NCI-H2196 treated with DMSO at 0.1 percent for 48 hours (cell line): ENCODE measurements around the gene GRAP.
"Not testable (repeated sequence)": the region's sequence is repeated elsewhere in the genome, so short reads cannot be mapped to it uniquely, and the experiment has no call there.

Source experiments
- DNase-seq: peaks from one replicate; lab custom pipeline; 2025; ENCODE audit not compliant: unreplicated experiment; lab: John Stamatoyannopoulos, UW

Gene GRAP

DNA sequence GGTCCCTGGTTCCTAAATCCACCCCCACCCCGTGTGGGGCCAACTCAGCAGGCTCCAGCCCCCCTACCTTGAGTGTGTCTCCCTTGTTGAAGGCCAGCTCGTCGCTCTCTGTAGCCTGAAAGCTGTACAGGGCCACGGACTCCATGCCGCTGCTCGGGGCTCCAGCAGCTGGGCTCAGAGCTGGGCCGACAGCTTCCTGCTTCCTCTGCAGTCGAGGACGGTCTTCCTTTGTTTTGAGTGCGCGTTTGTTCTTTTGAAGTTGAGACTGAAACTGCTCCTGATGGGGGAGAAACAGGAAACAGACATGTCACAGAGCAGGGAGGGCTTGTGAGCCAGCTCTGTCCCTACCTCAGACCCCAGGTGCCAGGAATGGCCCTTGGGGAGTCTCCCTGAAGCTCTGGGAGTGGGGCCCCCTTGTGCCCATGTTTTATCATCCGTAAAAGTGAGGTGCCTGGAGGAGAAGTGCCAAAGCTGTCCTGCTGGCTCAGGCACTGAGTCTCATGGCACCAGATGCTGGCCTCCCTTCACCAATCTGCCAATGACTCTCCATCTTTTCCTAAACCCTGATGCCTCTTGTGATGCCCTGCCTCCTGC lies at the start of gene GRAP:
Gene GRAP, minus strand, starts transcription at position 176 of the 594 bp plus-strand sequence. Its CDS starts 31 bp downstream, at position 145.
- not testable (repeated sequence) for DNase-seq

DNA sequence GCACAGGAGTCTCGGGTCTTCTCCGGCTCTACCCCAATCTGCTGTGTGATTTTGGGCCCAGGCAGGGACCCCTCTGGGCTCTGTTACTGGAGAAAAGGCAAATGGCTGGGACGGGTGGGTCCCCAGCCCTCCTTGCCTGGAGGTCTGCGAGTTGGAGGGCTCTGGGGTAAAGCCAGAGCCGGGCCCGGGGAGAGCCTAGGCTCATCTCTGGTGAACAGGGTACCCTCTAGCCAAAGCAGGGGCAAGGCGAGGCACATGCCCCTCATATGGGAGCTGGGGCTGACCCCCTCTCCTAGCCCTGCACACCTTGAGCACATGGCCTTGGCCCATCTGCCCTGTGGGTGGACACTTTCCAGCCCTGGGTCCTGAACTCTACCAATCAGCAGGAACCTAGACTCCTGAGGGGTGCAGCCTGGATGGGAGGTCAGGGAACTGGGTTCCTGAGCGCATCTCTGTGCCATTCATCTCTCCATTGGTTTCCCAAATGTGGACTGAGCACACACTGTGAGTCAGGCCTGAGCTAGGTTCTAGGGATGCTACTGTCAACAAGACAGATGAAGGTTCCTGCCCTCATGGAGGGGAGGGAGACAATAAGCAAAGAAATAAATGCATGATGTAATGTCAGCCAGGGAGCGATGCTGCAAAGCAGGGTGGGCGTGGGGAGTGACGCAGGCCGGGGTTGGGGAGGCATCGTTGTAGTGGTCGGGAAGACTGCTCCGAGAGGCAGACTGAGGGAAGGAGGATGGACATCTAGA lies 47.1 kb upstream of the GRAP start:
- not testable (repeated sequence) for DNase-seq

DNA sequence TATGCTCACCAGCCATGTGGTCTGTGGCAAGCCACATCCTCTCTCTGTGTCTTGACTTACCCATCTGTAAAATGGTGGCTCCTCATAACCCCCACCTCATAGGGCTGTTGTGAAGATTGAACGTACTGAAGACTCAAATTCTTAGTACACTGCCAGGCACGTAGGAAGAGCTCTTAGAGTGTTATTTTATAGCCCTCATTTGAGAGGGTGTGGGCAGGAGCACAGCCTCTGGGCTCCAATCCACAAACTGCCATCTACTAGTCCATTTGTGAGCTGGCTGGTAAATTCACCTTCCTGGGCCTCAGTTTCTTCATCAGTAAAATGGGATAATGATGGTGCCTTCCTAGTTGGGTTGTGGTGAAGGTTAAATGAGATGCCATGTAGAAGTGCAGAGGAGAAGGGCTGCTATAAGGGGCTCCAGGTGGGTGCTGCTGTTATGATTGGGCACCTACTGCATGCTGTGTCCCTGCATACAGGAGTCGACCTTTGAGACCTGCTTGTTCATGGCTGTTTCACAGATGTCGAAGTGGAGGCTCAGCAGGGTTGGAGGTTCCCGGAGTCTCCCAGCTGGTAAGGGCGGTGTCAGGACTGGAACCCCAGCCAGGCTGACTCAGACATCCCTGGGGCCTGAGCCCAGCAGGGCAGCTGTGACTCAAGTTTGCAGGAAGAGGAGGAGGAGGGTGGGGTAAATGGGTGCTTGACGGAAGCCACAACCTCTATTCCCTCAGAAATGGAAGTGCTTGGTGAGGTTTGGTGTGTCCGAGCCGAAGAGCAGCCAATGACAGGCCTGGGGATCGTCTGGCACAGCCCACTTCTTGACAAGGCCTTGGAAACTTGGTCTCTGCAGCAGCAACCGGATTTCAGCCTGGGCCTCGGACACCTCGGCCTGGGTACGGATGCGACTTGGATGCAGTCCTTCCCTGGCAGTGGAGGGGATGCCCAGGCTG lies 46.3 kb upstream of the GRAP start:
- DNase-seq: not testable (repeated sequence)

DNA sequence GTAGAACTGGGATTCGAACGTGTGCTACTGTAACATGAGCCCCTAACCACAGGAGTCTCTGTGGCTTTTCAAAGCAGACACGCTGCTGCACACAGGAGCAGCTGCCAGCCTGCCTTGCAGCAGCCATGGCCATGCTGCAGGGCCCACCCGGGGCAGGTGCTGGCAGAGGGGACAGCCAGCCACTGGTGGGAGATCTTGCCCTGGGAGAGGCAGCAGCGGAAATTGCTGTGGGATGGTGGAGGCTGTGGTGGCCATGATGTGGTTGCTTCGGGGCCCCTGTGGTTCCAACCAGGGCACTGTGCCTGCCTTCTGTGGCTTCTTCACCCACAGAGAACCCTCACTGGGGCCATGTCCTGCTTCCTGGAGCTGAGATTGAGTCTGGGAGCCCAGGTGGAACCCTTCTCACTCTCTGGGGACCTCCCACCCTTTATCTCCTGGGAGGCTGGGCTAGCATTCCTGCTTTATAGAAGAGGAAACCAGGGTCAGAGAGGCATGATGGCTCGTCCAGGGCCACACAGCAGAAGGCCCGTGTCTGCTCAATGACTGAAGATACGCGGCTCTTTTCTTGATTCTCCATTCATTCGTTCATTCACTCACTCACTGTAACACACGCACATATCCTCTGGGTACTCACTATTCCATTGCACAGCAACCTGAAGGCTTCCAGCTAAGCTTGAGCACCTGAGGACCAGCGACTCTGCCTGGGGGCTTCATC lies 43.5 kb upstream of the GRAP start:
- DNase-seq: not testable (repeated sequence)

DNA sequence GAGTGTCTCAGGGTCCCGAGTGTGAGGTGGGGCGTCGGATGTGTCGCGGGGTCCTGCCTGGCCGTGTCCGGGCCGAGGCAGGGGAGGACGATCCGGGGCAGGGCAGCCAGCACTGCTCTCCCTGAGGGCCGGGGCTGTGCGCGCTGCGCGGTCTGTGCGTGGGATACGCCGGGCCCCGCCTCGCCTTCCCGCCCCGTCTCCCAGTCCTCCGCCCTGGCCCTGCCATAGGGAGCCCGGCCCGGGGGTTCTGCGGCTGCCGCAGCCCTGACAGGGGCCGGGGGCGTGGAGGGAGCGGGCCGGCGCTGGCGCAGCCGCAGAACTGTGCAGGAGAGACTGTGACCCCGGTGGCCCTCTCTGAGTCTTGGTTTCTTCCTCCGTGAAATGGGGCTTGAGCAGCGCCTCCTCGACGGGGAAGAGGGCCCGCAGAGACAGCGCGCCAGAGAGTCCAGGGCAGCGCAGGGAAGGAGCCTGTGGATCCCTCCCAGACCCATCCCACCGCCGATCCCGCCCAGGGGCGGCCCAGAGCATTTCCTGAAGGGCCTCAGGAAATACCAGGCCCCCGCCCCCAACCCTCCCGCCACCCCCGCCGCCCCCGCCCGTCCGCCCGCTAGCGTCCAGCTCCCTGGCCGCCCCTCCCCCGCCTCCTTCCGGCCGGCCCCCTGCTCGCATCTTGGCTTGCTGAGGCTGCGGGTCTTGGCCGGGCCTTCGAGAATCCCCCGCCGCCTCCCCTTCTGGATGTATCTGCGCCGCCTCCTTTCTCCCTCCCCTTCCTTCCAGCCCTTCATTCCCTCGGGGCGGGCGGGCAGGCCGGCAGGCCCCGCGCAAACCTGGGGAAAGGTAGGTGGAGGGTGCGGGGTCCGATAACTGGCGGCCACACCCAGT lies 42.3 kb upstream of the GRAP start:
- not testable (repeated sequence) for DNase-seq

DNA sequence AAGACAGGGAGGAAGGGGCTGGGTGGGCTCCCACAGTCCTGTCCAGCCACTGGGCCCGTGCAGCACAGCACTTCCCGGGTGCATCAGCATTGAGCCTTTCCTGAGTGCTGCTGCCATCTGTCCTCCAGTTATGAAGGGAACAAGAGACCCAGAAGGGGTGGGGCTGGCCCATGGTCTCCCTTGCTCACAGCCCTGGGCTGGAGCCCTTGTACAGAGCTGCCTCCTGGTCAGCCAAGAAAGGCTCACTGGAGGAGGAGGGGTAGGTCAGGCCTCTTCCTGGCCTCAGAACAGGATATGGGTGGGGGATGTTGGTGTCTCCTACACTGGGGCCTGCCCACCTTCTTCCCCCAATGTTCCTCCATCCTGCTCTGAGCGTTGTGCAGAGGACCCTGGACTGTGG lies 30.6 kb upstream of the GRAP start:
- DNase-seq: not testable (repeated sequence)

DNA sequence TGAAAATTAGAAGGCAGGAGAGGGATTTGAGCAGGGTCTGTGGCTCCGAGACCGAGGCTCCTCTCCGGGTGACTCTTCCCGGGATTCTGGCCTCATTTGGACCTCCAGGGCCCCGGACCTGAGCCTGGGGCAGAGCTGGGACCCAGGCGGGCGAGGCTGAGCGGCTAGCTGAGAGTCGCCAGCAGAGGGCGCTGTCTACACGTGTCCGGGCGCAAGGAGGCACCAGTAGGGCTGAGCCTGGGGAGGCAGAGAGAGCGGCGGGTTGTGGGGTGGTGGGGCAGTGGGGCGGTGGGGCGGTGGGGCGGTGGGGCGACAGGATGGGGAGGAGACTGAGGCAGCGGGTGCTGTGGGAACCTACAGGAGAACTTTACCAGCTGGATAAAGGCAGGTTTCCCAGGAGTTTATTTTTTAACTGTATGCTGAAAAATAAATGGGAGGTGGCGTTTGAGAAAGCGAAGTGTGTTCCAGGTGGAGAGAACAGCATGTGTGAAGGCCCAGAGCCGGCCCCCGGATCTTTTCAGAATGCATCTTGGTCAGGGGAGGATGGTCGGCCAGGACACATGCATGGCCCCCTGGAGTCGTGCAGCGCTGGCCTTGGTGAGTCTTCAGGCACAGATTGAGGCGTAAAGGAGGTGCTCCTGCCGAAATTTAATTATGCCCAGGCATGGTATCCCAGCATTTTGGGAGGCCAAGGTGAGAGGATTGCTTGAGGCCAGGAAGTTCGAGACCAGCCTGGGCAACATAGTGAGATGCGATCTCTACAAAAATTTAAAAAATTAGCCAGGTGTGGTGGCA lies 29.8 kb upstream of the GRAP start:
- not testable (repeated sequence) for DNase-seq

DNA sequence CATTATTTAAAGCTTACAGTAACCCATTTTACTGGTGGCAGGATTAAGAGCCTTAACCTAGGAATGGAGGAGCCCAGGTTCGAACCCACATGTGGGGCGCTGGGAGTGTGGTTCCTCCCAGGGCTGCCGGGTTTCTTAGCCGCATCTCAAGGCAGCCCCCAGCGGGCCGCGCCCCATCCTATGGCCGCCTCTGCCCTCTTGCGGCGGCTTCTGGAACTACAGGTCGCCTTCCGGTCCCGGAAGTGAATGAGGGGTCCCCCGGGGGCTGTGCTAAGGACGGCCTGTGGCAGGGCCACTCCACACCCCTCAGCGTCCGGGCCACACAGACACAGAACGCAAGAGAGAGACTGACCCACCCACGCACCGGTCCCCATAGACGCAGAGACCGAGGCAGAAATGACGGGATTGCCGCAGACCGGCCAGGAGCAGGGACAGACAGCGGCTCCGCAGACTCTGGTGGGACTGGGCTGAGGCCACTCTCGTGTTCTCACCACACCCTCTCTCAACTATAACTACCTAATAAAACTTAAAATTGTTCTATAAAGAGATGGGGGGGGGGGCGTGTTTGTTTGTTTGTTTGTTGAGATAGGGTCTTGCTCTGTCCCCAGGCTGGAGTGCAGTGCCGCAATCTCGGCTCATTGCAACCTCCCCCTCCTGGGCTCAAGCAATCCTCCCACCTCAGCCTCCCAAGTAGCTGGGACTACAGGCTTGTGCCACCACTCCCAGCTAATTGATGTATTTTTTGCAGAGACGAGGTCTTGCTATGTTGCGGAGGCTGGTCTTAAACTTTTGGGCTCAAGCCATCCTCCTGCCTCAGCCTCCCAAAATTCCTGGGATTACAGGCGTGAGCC lies 23.8 kb upstream of the GRAP start:
- DNase-seq: not testable (repeated sequence)

DNA sequence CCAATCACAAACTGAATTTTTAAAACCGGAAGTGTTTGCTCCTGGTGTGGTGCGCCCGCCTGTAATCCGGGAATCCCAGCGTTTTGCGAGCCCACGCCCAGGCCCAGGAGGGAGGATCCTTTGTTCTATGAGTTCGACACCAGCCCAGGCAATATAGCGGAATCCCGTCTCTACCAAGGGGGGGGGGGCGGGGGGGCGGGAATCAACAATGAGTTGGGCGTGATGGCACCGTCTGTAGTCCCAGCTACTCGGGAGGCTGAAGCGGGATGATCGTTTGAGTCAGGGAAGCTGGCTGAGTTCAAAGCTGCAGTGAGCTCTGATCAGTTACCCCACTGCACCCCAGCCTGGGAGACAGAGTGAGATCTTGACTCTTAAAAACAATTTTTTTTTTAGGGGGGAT lies 17.6 kb upstream of the GRAP start:
- DNase-seq: not testable (repeated sequence)

DNA sequence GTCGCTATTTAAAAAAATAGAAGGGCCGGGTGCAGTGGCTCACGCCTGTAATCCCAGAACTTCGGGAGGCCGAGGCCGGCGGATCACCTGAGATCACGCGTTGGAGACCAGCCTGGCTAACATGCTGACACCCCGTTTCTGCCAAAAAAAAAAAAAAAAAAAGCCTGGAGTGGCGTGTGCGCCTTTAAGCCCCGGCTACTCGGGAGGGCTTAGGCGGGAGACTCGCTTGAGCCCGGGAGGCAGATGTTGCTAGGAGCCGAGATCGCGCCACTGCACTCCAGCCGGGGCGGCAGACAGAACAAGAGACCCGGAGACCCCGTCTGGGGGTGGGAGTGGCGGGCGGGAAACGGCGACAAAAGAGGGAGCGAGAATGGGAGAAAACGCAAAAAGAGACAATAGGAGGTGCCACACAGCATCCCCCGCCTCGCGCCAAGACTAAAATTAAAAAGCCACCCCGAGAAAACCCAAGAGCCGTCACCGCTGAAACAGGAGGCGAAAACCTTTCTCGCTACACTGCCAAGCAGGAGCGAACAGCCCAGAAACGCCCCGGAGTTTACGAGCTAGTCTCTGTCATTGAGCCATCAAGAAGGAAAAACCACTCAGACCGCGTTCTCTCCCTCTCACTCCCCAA lies 16.7 kb upstream of the GRAP start:
- DNase-seq: not testable (repeated sequence)

DNA sequence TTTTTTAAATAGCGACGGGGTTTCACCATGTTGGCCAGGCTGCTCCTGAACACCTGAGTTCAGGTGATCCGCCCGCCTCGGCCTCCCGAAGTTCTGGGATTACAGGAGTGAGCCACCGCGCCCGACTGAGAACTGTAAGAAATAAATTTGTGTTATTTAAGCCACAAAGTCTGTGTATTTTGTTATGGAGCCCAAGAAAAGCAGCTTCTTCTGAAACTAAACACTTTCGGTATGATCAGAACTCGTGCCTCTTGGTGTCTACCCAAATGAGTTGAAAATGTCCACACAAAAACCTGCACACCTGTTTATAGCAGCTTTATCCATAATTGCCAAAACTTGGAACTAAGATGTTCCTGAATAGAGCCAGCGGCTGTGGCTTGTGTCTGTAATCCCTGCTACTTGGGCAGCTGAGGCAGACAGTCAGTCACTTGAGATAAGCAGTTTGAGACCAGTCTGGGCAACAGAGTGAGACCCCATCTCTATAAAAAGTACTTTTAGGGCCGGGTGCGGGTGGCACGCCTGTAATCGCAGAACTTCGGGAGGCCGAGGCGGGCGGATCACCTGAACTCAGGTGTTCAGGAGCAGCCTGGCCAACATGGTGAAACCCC lies 16.1 kb upstream of the GRAP start:
- DNase-seq: not testable (repeated sequence)

DNA sequence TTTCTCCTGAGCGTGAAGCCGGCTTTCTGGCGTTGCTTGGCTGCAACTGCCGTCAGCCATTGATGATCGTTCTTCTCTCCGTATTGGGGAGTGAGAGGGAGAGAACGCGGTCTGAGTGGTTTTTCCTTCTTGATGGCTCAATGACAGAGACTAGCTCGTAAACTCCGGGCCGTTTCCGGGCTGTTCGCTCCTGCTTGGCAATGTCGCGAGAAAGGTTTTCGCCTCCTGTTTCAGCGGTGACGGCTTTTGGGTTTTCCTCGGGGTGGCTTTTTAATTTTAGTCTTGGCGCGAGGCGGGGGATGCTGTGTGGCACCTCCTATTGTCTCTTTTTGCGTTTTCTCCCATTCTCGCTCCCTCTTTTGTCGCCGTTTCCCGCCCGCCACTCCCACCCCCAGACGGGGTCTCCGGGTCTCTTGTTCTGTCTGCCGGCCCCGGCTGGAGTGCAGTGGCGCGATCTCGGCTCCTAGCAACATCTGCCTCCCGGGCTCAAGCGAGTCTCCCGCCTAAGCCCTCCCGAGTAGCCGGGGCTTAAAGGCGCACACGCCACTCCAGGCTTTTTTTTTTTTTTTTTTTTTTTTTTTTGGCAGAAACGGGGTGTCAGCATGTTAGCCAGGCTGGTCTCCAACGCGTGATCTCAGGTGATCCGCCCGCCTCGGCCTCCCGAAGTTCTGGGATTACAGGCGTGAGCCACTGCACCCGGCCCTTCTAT lies 15.4 kb upstream of the GRAP start:
- DNase-seq: not testable (repeated sequence)

DNA sequence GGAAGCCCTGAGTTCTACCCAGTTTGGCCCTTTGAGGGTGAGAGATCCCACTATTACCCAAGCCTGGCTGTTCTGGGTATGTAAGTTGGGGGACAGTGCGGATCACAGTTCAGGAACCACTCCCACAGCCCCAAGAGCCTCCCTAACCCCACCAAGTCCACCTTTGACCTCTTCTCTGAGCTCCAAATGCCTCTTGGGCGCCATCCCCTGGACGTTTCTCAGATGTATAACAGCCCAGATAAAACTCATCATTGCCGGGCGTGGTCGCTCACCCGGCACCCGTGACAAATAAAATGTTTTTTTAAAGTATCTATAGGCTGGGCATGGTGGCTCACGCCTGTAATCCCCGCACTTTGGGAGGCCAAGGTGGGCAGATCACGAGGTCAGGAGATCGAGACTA lies 8.7 kb upstream of the GRAP start:
- not testable (repeated sequence) for DNase-seq

DNA sequence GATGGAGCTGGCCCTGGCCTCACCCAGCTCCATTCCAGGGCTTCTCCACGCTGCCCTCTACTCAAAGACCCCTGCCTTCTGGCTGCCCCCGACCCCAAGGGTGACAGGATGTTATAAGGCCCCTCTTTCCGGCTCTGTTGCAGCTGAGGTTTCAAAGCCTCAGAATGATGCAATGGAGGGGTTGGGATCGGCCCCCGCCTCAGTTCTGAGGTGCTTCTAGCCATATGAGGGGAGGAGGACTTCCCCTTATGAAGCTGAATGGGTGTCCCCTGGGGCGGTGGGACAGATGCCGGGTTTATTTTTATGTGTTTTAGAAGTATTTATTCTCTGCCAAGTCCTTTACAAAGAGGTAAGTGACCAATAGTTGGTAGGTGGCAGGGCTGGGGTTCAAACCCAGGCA lies 2.1 kb upstream of the GRAP start:
- DNase-seq: not testable (repeated sequence)

DNA sequence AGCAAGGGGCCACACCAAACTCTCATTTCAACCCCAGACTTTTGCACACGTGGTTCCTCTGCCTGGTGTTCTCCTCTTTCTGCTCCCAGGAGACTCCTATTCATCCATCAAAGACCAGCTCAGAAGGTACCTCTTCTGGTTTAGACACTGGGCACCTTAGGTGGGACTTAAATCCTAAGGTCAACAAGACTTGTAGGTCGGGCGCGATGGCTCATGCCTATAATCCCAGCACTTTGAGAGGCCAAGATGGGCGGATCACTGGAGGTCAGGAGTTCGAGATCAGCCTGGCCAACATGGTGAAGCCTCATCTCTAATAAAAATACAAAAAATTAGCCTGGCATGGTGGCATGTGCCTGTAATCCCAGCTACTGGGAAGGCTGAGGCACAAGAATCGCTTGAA lies 753 bp upstream of the GRAP start:
- not testable (repeated sequence) for DNase-seq

DNA sequence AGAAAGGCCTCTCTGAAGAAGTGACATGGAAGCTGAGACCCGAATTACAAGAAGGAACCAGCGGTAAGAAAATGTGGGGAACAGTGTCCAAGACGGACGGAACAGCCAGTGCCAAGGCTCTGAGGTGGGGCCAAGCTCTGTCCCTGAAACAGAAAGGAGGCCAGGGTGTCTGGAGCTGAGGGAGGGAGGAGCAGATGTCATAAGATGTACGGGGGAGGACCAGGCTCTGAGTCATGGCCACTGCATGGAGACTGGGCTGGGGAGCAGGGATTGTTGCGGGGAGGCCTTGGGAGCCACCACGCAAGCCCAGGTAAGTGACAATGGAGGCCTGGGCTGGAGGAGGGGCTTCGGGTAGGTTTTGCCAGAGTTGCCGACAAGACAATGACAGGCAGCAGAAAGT lies 2.1 kb downstream of the GRAP start:
- not testable (repeated sequence) for DNase-seq

DNA sequence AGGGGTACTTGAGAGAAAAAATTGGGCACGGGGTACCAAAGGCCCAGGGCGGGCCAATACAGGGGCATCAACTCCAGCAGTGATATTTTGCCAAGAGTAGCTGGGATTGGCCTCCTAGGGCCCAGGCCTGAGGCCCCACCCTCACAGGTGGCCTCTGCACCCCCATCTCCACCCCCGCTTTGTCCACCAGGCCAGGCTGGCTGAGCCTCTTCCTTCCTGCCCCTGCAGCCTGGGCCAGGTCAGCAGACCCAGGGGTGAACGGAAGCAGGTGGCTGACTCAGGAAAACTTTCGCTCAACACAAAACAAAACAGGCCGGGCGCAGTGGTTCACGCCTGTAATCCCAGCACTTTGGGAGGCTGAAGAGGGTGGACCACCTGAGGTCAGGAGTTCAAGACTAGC lies 3.7 kb downstream of the GRAP start:
- not testable (repeated sequence) for DNase-seq
